Tibial nerve (tissue), 3 donors: ENCODE data around the gene NRCAM.

Experiments
- CTCF ChIP-seq, 5 experiments: fragments of 200-600 bp in 3 of 5; fragments of 450-650 bp in 2 of 5; sonication (generic) in 3 of 5; IDR thresholded peaks; one replicate each; pipeline ENCODE4 v1.5.1; 2016 to 2019; ENCODE audit warnings: antibody characterized with exemption in 5 of 5, mild to moderate bottlenecking in 3 of 5, moderate library complexity in 2 of 5
- POLR2A ChIP-seq, 2 donors: fragments of 450-650 bp; IDR thresholded peaks; one replicate each; pipeline ENCODE4 v1.6.1; 2017; ENCODE audit warnings: antibody characterized with exemption in 2 of 2, mild to moderate bottlenecking in 2 of 2, moderate library complexity in 2 of 2

- no peak for TF ChIP-seq CTCF (IDR thresholded peaks at IDR 0.05)
- no peak for TF ChIP-seq POLR2A (IDR thresholded peaks at IDR 0.05)
Observed at GRCh38 chr7:108330227-108330626, 126.0 kb downstream of the NRCAM start.
